Caki2 (cell line): ENCODE results near the gene SKA1. TPM values are rescaled to one million over a fixed set of nuclear protein-coding genes. Genes with fewer than 3 reads are reported as not detected.

Source experiments
- DNase-seq: peaks from one replicate; pipeline ENCODE4 v3.0.0-alpha.2; 2015; ENCODE audit warnings: low read depth
- in situ Hi-C: cut with HindIII; loops from 2 replicates; pipeline ENCODE4 v1.10.0; 2016; ENCODE audit warnings: low sequenced_read_pairs, low pct_unique_long_range_greater_than_20kb, mixed read lengths
- total RNA-seq: library from RNA; depleted of rRNA; stranded (reverse); fragments of >200 nt; shearing (Covaris generic); gene quantifications from 2 replicates; pipeline ENCODE4 v1.2.3, GENCODE V29; 2014; ENCODE audit warnings: low replicate concordance; rRNA removed

The SKA1 gene
- 13.3 and 13.4 TPM in 2 replicates for total RNA-seq

GRCh38 chr18:50374753-50375391 lies at the start of gene SKA1:
Gene SKA1 (plus strand): TSS chr18:50375046. CDS start chr18:50375831, 785 bp downstream.
- in situ Hi-C loops = no loop called here
- DNase-seq = peak; percentile 82

- in situ Hi-C loops = no loop called here
These were observed 46.9 kb upstream of the SKA1 start for GRCh38 chr18:50327983-50328382.

GRCh38 chr18:50330176-50330575 lies 44.7 kb upstream of the SKA1 start:
- DNase-seq = no peak
- in situ Hi-C loops = no loop called here

More at GRCh38 chr18:50327983-50328382, 46.9 kb upstream of the SKA1 start:
- no peak for DNase-seq

- no peak for DNase-seq
- in situ Hi-C loops = no loop called here
These were observed 43.2 kb upstream of the SKA1 start for GRCh38 chr18:50331691-50332090.

GRCh38 chr18:50334546-50335152 lies 40.2 kb upstream of the SKA1 start:
- DNase-seq = no peak
- in situ Hi-C loops = no loop called here

- no peak for DNase-seq
- in situ Hi-C loops = no loop called here
These were observed 36.7 kb upstream of the SKA1 start for GRCh38 chr18:50338122-50338521.

- in situ Hi-C loops = no loop called here
- DNase-seq = no peak
These were observed 36.1 kb upstream of the SKA1 start for GRCh38 chr18:50338715-50339114.

- in situ Hi-C loops = no loop called here
- no peak for DNase-seq
These were observed 34.8 kb upstream of the SKA1 start for GRCh38 chr18:50340078-50340477.

- no peak for DNase-seq
- in situ Hi-C loops = no loop called here
These were observed 33.4 kb upstream of the SKA1 start for GRCh38 chr18:50341443-50341842.

- DNase-seq = no peak
- in situ Hi-C loops = no loop called here
These were observed 24.1 kb upstream of the SKA1 start for GRCh38 chr18:50350699-50351098.

GRCh38 chr18:50356036-50356945 lies 18.6 kb upstream of the SKA1 start:
- in situ Hi-C loops = no loop called here
- no peak for DNase-seq

GRCh38 chr18:50358844-50359243 lies 16.0 kb upstream of the SKA1 start:
- no peak for DNase-seq
- in situ Hi-C loops = no loop called here

GRCh38 chr18:50359806-50360205 lies 15.0 kb upstream of the SKA1 start:
- DNase-seq = no peak
- in situ Hi-C loops = no loop called here

GRCh38 chr18:50360611-50361010 lies 14.2 kb upstream of the SKA1 start:
- in situ Hi-C loops = no loop called here
- no peak for DNase-seq

- in situ Hi-C loops = no loop called here
- no peak for DNase-seq
These were observed 5.2 kb upstream of the SKA1 start for GRCh38 chr18:50369672-50370071.

GRCh38 chr18:50372743-50373142 lies 2.1 kb upstream of the SKA1 start:
- in situ Hi-C loops = no loop called here
- no peak for DNase-seq

GRCh38 chr18:50373561-50374219 lies 1.2 kb upstream of the SKA1 start:
- DNase-seq = no peak
- in situ Hi-C loops = no loop called here

GRCh38 chr18:50374220-50374752 lies 560 bp upstream of the SKA1 start:
- in situ Hi-C loops = no loop called here

More at GRCh38 chr18:50374220-50374752, 560 bp upstream of the SKA1 start:
- no peak for DNase-seq
